ENCODE data around the gene CLMP.

CLMP gene

DNA sequence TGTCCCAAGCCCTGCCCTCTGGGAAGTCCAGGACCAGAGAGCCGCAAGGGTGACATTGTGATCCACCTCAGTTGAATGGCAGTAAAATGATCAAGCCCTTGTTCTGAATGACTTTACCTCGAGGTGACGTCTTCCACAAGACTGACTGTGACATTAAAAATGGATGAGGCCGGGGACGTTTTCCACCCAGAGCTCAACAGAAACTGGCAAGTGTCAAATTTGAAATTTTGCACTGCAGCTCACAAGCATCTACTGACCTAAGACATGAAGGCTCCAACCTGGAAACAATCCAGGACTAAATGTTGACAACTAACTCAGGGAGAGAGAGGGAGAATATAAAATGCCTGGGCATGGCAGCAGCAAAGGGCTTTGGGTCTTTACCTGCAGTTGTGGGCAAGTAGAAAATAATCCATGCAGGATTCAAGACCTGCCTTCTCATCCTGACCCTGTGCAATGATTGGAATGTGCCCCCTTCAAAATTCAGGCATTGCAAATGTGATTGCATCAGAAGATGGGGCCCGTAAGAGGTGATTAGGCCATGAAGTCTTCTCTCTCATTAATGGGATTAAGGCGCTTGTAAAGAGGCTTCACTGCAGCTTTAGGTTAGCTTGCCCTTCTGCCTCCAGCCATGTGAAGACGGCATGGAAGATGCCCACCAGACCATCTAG is 33.6 kb upstream of the CLMP start:
- H3K36me3 Mint-ChIP-seq (ENCODE audit: low read depth), result no peaks in the 10 kb centered on the region
- no peak overlapping the region for H3K4me3 Mint-ChIP-seq
- no peak overlapping the region for H3K27ac Mint-ChIP-seq
- H3K9me3 Mint-ChIP-seq, result no peaks in the 10 kb centered on the region
- no peaks in the 10 kb centered on the region for H3K4me1 Mint-ChIP-seq (ENCODE audit: low read depth)
- intact Hi-C loops (cut with micrococcal nuclease), result no loop called here
- peaks cover 9% of the 10 kb centered on the region for H3K27me3 Mint-ChIP-seq

DNA sequence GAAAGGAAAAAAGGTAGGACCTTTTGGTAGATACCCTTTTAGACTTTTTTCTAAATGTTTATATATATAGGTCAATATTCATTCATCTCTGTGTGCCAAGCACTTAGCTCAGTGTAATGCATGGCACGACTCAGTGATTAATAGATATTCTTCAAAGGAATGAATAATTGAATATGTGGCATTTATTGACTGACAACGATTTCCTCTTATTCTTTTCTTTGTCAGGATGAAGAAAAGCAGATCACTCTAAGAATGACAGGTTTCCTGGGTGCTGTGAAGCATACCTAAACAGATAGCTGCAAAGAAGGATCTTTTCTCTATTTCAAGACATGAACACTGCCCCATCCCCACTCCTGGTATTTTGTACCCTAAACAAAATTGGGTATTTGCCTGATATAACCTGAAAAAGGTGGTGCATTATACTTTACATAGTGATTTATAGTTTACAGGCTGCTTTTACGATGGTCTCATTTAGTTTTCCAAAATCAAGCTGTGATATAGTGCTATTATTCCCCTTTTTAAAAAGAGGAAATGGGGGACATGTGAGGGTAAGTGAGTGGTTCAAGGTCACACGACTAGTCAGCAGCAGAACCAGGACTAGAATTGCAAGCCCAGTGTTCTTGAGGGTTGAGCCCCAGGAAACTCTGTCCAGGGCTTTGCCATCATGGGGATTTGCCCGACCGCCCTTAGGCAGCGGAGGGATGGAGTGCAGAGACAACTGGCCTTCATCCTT is 32.9 kb upstream of the CLMP start:
- Mint-ChIP-seq H3K4me3 (no peak overlapping the region), H3K9me3 (peaks cover 3% of the 10 kb centered on the region), H3K27ac (no peak overlapping the region), H3K4me1 (ENCODE audit: low read depth) (no peaks in the 10 kb centered on the region), H3K36me3 (ENCODE audit: low read depth) (no peaks in the 10 kb centered on the region), H3K27me3 (peaks cover 9% of the 10 kb centered on the region)
- intact Hi-C loops (cut with micrococcal nuclease), result no loop called here

- Mint-ChIP-seq H3K27ac (no peak overlapping the region), H3K27me3 (peaks cover 5% of the 10 kb centered on the region), H3K36me3 (ENCODE audit: low read depth) (no peaks in the 10 kb centered on the region), H3K9me3 (peaks cover 18% of the 10 kb centered on the region), H3K4me1 (ENCODE audit: low read depth) (no peaks in the 10 kb centered on the region), H3K4me3 (no peak overlapping the region)
- intact Hi-C loops (cut with micrococcal nuclease), result no loop called here
Observed at GRCh38 chr11:123221584-123221983, 26.5 kb upstream of the CLMP start.

DNA sequence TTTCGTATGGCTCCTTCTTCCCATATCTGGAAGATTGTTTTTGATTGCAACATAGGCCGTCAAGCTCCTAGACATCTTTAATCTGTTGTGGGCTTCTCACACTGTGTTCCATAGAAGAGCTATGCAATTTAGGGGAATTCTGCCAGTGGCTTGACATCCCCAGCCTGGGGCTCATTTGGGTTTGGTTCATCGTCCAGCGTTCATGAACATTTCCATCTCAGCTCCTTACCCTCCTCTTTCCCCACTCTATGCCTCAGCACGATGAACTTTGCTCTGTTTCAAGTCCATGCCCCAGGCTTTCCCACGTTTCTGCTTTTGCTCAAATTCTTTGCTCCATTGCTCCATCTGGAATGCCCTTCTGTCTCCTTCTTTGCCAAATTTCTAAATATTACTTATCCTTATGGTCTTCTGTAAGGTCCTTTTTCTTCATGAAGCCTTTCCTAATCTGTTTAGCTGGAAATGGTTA is 26.1 kb upstream of the CLMP start:
- Mint-ChIP-seq H3K27ac (no peak overlapping the region), H3K27me3 (peaks cover 6% of the 10 kb centered on the region), H3K9me3 (peaks cover 18% of the 10 kb centered on the region), H3K4me1 (ENCODE audit: low read depth) (no peaks in the 10 kb centered on the region), H3K4me3 (no peak overlapping the region), H3K36me3 (ENCODE audit: low read depth) (no peaks in the 10 kb centered on the region)
- intact Hi-C loops (cut with micrococcal nuclease), result no loop called here

- intact Hi-C loops (cut with micrococcal nuclease), result no loop called here
- H3K4me3 Mint-ChIP-seq, result no peak overlapping the region
- H3K36me3 Mint-ChIP-seq (ENCODE audit: low read depth), result no peaks in the 10 kb centered on the region
- no peak overlapping the region for H3K27ac Mint-ChIP-seq
- H3K27me3 Mint-ChIP-seq, result peaks cover 5% of the 10 kb centered on the region
- H3K4me1 Mint-ChIP-seq (ENCODE audit: low read depth), result no peaks in the 10 kb centered on the region
- H3K9me3 Mint-ChIP-seq, result peaks cover 18% of the 10 kb centered on the region
Observed at GRCh38 chr11:123219066-123219690, 24.1 kb upstream of the CLMP start.

- no peaks in the 10 kb centered on the region for H3K4me1 Mint-ChIP-seq (ENCODE audit: low read depth)
- peaks cover 5% of the 10 kb centered on the region for H3K27me3 Mint-ChIP-seq
- intact Hi-C loops (cut with micrococcal nuclease), result no loop called here
- H3K4me3 Mint-ChIP-seq, result no peak overlapping the region
- no peak overlapping the region for H3K27ac Mint-ChIP-seq
- peaks cover 18% of the 10 kb centered on the region for H3K9me3 Mint-ChIP-seq
- H3K36me3 Mint-ChIP-seq (ENCODE audit: low read depth), result no peaks in the 10 kb centered on the region
Observed at GRCh38 chr11:123218451-123218850, 23.4 kb upstream of the CLMP start.

DNA sequence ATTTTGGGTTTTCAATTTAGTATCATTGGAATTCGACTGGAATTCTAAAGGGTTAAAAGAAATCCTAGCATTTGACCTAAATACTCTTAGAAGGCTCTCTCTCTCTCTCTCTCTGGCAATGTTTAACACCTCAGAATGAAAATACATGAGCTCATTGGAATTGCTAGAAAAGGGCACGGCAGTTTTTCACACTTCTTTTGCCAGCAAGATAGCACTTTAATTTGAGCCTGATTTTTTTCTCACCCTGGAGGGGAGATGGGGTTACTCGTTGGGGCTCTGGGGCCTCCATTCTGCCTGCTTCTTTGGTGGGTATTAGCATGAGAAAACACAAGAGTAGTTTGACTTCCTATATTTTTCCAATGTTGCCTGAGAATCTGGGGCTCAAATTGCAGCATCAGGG is 22.8 kb upstream of the CLMP start:
- intact Hi-C loops (cut with micrococcal nuclease), result no loop called here
- H3K36me3 Mint-ChIP-seq (ENCODE audit: low read depth), result no peaks in the 10 kb centered on the region

DNA sequence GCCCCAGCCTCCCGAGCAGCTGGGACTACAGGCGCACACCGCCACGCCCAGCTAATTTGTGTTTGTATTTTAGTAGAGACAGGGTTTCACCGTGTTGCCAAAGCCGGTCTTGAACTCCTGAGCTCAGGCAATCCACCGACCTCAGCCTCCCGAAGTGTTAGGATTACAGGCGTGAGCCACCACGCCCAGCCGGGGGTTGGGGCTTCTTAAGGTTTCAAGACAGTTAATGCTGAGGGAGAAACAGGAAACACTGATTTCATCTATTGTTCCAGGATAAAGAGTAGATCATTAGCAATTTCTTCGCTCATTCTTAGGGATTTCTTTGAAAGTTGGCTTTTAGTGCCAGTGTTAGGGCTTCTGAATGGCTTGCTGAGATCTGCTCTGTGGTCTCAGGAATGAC is 21.2 kb upstream of the CLMP start:
- Mint-ChIP-seq H3K36me3 (ENCODE audit: low read depth) (no peaks in the 10 kb centered on the region), H3K27ac (no peak overlapping the region), H3K4me3 (no peak overlapping the region), H3K9me3 (no peaks in the 10 kb centered on the region), H3K4me1 (ENCODE audit: low read depth) (no peaks in the 10 kb centered on the region), H3K27me3 (peaks cover 17% of the 10 kb centered on the region)
- intact Hi-C loops (cut with micrococcal nuclease), result no loop called here

More for the DNA sequence above, 22.8 kb upstream of the CLMP start:
- Mint-ChIP-seq H3K27me3 (peaks cover 6% of the 10 kb centered on the region), H3K9me3 (peaks cover 14% of the 10 kb centered on the region), H3K4me1 (ENCODE audit: low read depth) (no peaks in the 10 kb centered on the region), H3K27ac (no peak overlapping the region), H3K4me3 (no peak overlapping the region)

DNA sequence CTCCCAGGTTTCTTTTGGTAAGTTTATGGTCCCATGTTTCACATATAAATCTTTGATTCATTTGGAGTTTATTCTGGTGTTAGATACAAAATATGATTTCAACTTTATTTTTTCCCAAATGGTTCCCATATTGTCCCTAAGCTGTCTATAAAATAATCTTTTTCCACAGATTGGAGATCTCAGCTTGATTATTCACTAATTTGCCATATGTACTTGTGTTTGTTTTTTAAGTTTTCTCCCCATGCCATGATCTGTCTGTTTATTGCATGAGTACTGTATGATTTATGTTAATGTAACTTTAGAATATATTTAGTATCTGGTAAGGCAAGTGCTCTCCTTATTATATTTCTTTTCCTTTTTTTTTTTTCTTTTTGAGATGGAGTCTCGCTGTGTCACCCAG is 19.9 kb upstream of the CLMP start:
- no peaks in the 10 kb centered on the region for H3K36me3 Mint-ChIP-seq (ENCODE audit: low read depth)
- no peak overlapping the region for H3K4me3 Mint-ChIP-seq
- no peak overlapping the region for H3K27ac Mint-ChIP-seq
- intact Hi-C loops (cut with micrococcal nuclease), result no loop called here
- H3K27me3 Mint-ChIP-seq, result peaks cover 21% of the 10 kb centered on the region
- no peaks in the 10 kb centered on the region for H3K9me3 Mint-ChIP-seq
- H3K4me1 Mint-ChIP-seq (ENCODE audit: low read depth), result no peaks in the 10 kb centered on the region

GRCh38 chr11:123214396-123214795 is 19.3 kb upstream of the CLMP start:
- peaks cover 25% of the 10 kb centered on the region for H3K27me3 Mint-ChIP-seq
- H3K4me1 Mint-ChIP-seq (ENCODE audit: low read depth), result no peaks in the 10 kb centered on the region
- no peak overlapping the region for H3K27ac Mint-ChIP-seq
- no peak overlapping the region for H3K4me3 Mint-ChIP-seq
- no peaks in the 10 kb centered on the region for H3K9me3 Mint-ChIP-seq
- intact Hi-C loops (cut with micrococcal nuclease), result no loop called here
- H3K36me3 Mint-ChIP-seq (ENCODE audit: low read depth), result no peaks in the 10 kb centered on the region

DNA sequence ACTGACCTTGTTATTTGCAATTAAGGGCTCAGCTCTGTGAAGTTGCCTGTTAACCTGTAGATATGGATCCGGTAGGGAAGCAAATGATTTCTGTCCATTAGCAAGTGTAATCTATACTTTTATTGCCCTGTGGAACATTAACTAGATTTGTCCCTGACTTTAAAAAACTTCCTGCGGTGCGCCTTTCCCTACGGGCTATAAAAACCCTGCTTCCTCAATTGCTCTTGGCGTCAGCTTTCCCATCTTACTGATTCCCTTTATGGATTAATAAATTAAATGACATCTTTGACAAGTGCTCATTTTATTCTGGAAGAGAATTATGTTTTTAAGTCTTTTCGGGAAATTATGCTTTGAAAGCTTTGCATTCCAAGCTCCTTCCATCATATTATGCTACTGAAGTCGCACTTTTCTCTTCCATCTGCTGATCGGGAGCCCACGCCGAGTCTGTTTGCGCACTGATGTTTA is 18.3 kb upstream of the CLMP start:
- Mint-ChIP-seq H3K27me3 (peaks cover 29% of the 10 kb centered on the region), H3K4me1 (ENCODE audit: low read depth) (no peaks in the 10 kb centered on the region), H3K36me3 (ENCODE audit: low read depth) (no peaks in the 10 kb centered on the region), H3K4me3 (no peak overlapping the region), H3K9me3 (no peaks in the 10 kb centered on the region), H3K27ac (no peak overlapping the region)
- intact Hi-C loops (cut with micrococcal nuclease), result no loop called here

DNA sequence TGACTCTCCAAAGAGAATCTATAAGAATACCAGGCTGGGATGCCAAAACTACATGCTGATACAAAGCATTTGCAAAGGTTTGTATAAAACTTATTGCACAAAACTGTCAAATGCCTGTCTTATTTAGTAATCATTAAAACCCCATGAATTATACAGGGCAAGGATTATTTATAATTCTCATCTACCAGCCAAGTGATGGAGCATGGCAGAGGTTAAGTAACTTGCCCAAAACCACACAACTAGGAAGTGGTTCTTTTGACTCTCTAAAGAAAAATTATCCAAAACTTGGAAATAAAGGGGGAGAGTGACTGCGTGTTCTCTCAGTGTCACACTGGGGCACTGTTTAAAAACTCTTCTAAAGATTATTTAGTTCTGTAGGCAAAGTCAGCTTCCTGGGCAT is 17.4 kb upstream of the CLMP start:
- Mint-ChIP-seq H3K36me3 (ENCODE audit: low read depth) (no peaks in the 10 kb centered on the region), H3K9me3 (no peaks in the 10 kb centered on the region), H3K4me1 (ENCODE audit: low read depth) (no peaks in the 10 kb centered on the region), H3K27me3 (peaks cover 32% of the 10 kb centered on the region), H3K27ac (no peak overlapping the region), H3K4me3 (no peak overlapping the region)
- intact Hi-C loops (cut with micrococcal nuclease), result no loop called here

DNA sequence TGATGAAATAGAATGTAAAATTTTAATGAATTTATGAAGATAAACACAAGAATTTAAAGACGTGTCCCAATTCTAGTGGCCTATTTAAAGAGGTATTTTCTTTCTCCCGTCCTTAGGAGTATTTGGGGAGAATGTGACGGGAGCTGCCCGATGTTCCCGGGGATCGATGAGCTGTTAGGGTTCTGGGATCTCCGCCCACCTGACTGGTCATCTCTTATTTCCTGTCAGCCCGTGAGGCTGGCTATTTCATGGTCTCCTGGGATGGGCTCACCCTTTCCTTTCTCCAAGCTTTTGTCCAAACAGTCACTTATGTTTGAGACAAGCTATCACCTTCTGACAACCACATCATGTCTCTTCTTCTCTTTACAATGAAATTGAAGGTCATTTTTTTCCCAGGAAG is 16.9 kb upstream of the CLMP start:
- Mint-ChIP-seq H3K9me3 (no peaks in the 10 kb centered on the region), H3K27me3 (peaks cover 33% of the 10 kb centered on the region), H3K27ac (no peak overlapping the region), H3K4me3 (no peak overlapping the region), H3K36me3 (ENCODE audit: low read depth) (no peaks in the 10 kb centered on the region), H3K4me1 (ENCODE audit: low read depth) (no peaks in the 10 kb centered on the region)
- intact Hi-C loops (cut with micrococcal nuclease), result no loop called here

GRCh38 chr11:123211149-123211852 is 16.3 kb upstream of the CLMP start:
- Mint-ChIP-seq H3K9me3 (no peaks in the 10 kb centered on the region), H3K27me3 (peaks cover 34% of the 10 kb centered on the region), H3K4me1 (ENCODE audit: low read depth) (no peaks in the 10 kb centered on the region), H3K27ac (no peak overlapping the region), H3K36me3 (ENCODE audit: low read depth) (no peaks in the 10 kb centered on the region), H3K4me3 (no peak overlapping the region)
- intact Hi-C loops (cut with micrococcal nuclease), result no loop called here
